K562 (cell line): ENCODE data around the gene COL13A1. TPM values are rescaled to one million over a fixed set of nuclear protein-coding genes. Genes with fewer than 3 reads are reported as not detected.

Source experiments
- ATAC-seq: fragments of 200-7000 bp; cut with Tn5 transposase; 3 replicates; pipeline ENCODE4 v1.9.1; 2020; ENCODE audit warnings: moderate library complexity
- BruUV-seq: library from RNA; stranded (reverse); fragments of 400-500 nt; replicated peaks from 2 replicates; lab custom pipeline; 2021; lab: Mats Ljungman, UMichigan
- CTCF ChIA-PET: fragments of 300-600 bp; formaldehyde crosslinking; extraction: SDS; loops from one replicate; lab custom pipeline; 2021; ENCODE audit warnings: low intra/inter-chr PET ratio; lab: Yijun Ruan, JAX
- POLR2A ChIA-PET: fragments of 300-600, 350-650 bp; sonication (Branson Sonifier 250); formaldehyde crosslinking; extraction: SDS; loops from one replicate; lab custom pipeline; 2021; ENCODE audit warnings: antibody characterized with exemption, inconsistent platforms; lab: Yijun Ruan, JAX
- DNase-seq, 4 experiments: peaks; one replicate each; pipeline versions ENCODE4 v3.0.0 to v3.0.0-alpha.2; 2011 to 2018; ENCODE audit warnings: low spot score in 3 of 4, mixed read lengths in 3 of 4; ENCODE audit errors: extremely low read depth in 1 of 4
- FAIRE-seq: peaks from 2 replicates; lab custom pipeline; 2011; peaks lifted over from hg19 to GRCh38; lab: Jason Lieb, UNC
- H2AFZ ChIP-seq: 2 replicates; pipeline ENCODE4 v1.6.0; 2011; ENCODE audit warnings: low read depth, low read length, control low read depth, inconsistent platforms
- H3K27ac ChIP-seq: fragments of 200-600 bp; 3 replicates; pipeline ENCODE4 v1.8.0; 2011; ENCODE audit warnings: low read depth, mild to moderate bottlenecking, control low read depth, inconsistent platforms, low read length, moderate library complexity, mixed read lengths; ENCODE audit errors: extremely low read depth
- H3K27me3 ChIP-seq, 2 experiments: fragments of 300-600 bp in 1 of 2; 2 replicates in 1 of 2; 3 replicates in 1 of 2; pipeline versions ENCODE4 v1.6.0 to v1.8.0; 2011; ENCODE audit warnings: inconsistent platforms in 2 of 2, low read length in 2 of 2, mild to moderate bottlenecking in 1 of 2, mixed read lengths in 1 of 2, moderate library complexity in 1 of 2; ENCODE audit not compliant: control insufficient read depth in 2 of 2, insufficient read depth in 2 of 2
- H3K36me3 ChIP-seq: fragments of 300-600 bp; 3 replicates; pipeline ENCODE4 v1.8.0; 2011; ENCODE audit warnings: mild to moderate bottlenecking, low read length, inconsistent platforms; ENCODE audit not compliant: control insufficient read depth, insufficient read depth
- H3K4me1 ChIP-seq, 2 experiments: fragments of 200-600 bp in 1 of 2; replicated peaks in 1 of 2; 2 replicates in 1 of 2; 3 replicates in 1 of 2; pipeline versions ENCODE4 v1.5.1 to v1.8.0; 2011; ENCODE audit warnings: inconsistent platforms in 2 of 2, low read length in 2 of 2, mild to moderate bottlenecking in 1 of 2, mixed read lengths in 1 of 2, moderate library complexity in 1 of 2; ENCODE audit not compliant: control insufficient read depth in 2 of 2, insufficient read depth in 2 of 2
- H3K4me2 ChIP-seq: 2 replicates; pipeline ENCODE4 v1.6.1; 2011; ENCODE audit warnings: low read length, control low read depth, inconsistent platforms, mixed read lengths; ENCODE audit not compliant: insufficient read depth
- H3K4me3 ChIP-seq: fragments of 200-600 bp; sonication (generic), shearing (Covaris generic); 2 replicates; pipeline ENCODE4 v1.5.1; 2016; ENCODE audit warnings: control low read depth, inconsistent platforms
- H3K79me2 ChIP-seq: fragments of 200-600 bp; 3 replicates; pipeline ENCODE4 v1.8.0; 2011; ENCODE audit warnings: low read length, inconsistent platforms; ENCODE audit not compliant: control insufficient read depth, insufficient read depth
- H3K9ac ChIP-seq, 2 experiments: 2 replicates each; pipeline versions ENCODE4 v1.6.0 to v1.6.1; 2011; ENCODE audit warnings: low read depth in 2 of 2, low read length in 2 of 2, control low read depth in 1 of 2, inconsistent platforms in 1 of 2, mild to moderate bottlenecking in 1 of 2, mixed read lengths in 1 of 2; ENCODE audit not compliant: insufficient read depth in 1 of 2
- H3K9me1 ChIP-seq: one replicate; pipeline ENCODE4 v1.6.0; 2011; ENCODE audit warnings: inconsistent platforms, mild to moderate bottlenecking, low read length, moderate library complexity; ENCODE audit not compliant: control insufficient read depth, insufficient read depth
- H3K9me3 ChIP-seq: replicated peaks from 2 replicates; pipeline ENCODE4 v1.5.1; 2011; ENCODE audit warnings: low read depth, low read length, inconsistent platforms; ENCODE audit not compliant: control insufficient read depth, insufficient read depth
- H4K20me1 ChIP-seq: replicated peaks from 2 replicates; pipeline ENCODE4 v1.6.1; 2011; ENCODE audit warnings: low read length, inconsistent platforms, mixed read lengths; ENCODE audit not compliant: control insufficient read depth, insufficient read depth
- BHLHE40 ChIP-seq: IDR thresholded peaks from 2 replicates; pipeline ENCODE4 v1.6.1; 2011; ENCODE audit warnings: low read length, improper control_type of control experiment
- CBX8 ChIP-seq: fragments of 200-600 bp; sonication (generic); IDR thresholded peaks from 2 replicates; pipeline ENCODE4 v1.6.1; 2012; ENCODE audit warnings: borderline replicate concordance, mixed run types, low read depth, mild to moderate bottlenecking, moderate library complexity, mixed read lengths, low read length, control low read depth, inconsistent platforms; ENCODE audit not compliant: poor library complexity, severe bottlenecking; ENCODE audit errors: extremely low read depth
- EGR1 ChIP-seq: fragments of 450-650 bp; conservative IDR thresholded peaks from 2 replicates; pipeline ENCODE4 v1.6.1; 2017; ENCODE audit warnings: mild to moderate bottlenecking
- MAFG ChIP-seq: fragments of 450-650 bp; conservative IDR thresholded peaks from 2 replicates; pipeline ENCODE4 v1.6.1; 2016; ENCODE audit warnings: missing genetic modification characterization, missing compliant biosample characterization
- NFE2 ChIP-seq: IDR thresholded peaks from 2 replicates; pipeline ENCODE4 v1.6.1; 2014; ENCODE audit warnings: antibody characterized with exemption, low read depth
- RBM25 ChIP-seq: fragments of 200-400 bp; formaldehyde crosslinking; IDR thresholded peaks from 2 replicates; pipeline ENCODE4 v1.6.1; 2018; ENCODE audit warnings: low read length, low read depth, moderate library complexity; ENCODE audit not compliant: severe bottlenecking
- SMARCA5 ChIP-seq: fragments of 450-650 bp; IDR thresholded peaks from 2 replicates; pipeline ENCODE4 v1.6.1; 2016
- SRSF7 ChIP-seq: fragments of 200-400 bp; formaldehyde crosslinking; optimal IDR thresholded peaks from 2 replicates; pipeline ENCODE3; 2017; ENCODE audit warnings: mild to moderate bottlenecking, low read depth, low read length
- ZKSCAN8 ChIP-seq: fragments of 200-800 bp; sonication (Bioruptor generic); IDR thresholded peaks from 2 replicates; pipeline ENCODE4 v1.6.1; 2016; ENCODE audit warnings: missing genetic modification characterization, missing compliant biosample characterization
- ZNF239 ChIP-seq: fragments of 250-450 bp; sonication (Bioruptor Pico); IDR thresholded peaks from 2 replicates; pipeline ENCODE4 v1.4.0; 2020; ENCODE audit warnings: mild to moderate bottlenecking
- ZNF316 ChIP-seq: fragments of 450-650 bp; IDR thresholded peaks from 2 replicates; pipeline ENCODE4 v1.6.1; 2016
- WGBS: fragments of 100-300 bp; shearing (Covaris generic); methylation state at CpG from one replicate; pipeline ENCODE4 v1.1.6; 2016; ENCODE audit warnings: low coverage, mixed read lengths; ENCODE audit not compliant: insufficient coverage; ENCODE audit errors: missing lambda C conversion rate; 5-methylcytosine and 5-hydroxymethylcytosine counted together
- in situ Hi-C: fragments of 300-500 bp; cut with MboI; formaldehyde crosslinking; loops from 4 replicates; pipeline ENCODE4 v1.15.0; 2018; ENCODE audit warnings: inconsistent platforms, mixed read lengths
- intact Hi-C: fragments of 100-400 bp; cut with micrococcal nuclease; formaldehyde crosslinking; loops from 2 replicates; pipeline ENCODE4 v1.14.2; 2022
- polyA plus RNA-seq, 8 experiments: library from polyadenylated mRNA; depleted of rRNA in 4 of 8; stranded (reverse) in 5 of 8; unstranded in 3 of 8; fragments of >200 nt; fragmentation: Nextera tagmentation in 2 of 8; fragmentation: Illumina TruSeq in 1 of 8; extraction: Ambion mirVana in 2 of 8; extraction: Trizol in 1 of 8; gene quantifications; 2 replicates each; pipeline versions ENCODE4 v1.2.1 to v1.2.3, GENCODE V29; 2011 to 2014; ENCODE audit warnings: inconsistent platforms in 1 of 8, missing spikeins in 1 of 8
- total RNA-seq, 7 experiments: library from RNA; depleted of rRNA in 6 of 7; stranded (reverse); fragments of >200 nt in 6 of 7; fragmentation: Illumina TruSeq in 2 of 7; extraction: Trizol in 2 of 7; gene quantifications; 2 replicates each; pipeline versions ENCODE4 v1.2.1 to v1.2.3, GENCODE V29; 2011 to 2021; ENCODE audit warnings: low replicate concordance in 1 of 7

Gene COL13A1
- total and polyA plus RNA-seq, 9 of the 15 experiments (the other 6 are each of a cell fraction or from before 2014, with no cell fraction given): not detected

- WGBS: 0% methylated on average over 1 of the region's 1 CpG
- no peak for FAIRE-seq
- no peaks in the 10 kb centered on the region for H3K9me1 ChIP-seq
- H3K27me3 ChIP-seq: peaks cover 3 to 53% of the 10 kb centered on the region in 2 experiments; a peak in 2 of 5 replicates
- H3K4me1 ChIP-seq: no peaks in the 10 kb centered on the region
- H3K36me3 ChIP-seq: no peaks in the 10 kb centered on the region
- H2AFZ ChIP-seq: no peak overlapping the region
- no peak overlapping the region for H3K27ac ChIP-seq
- H3K9ac ChIP-seq: no peak overlapping the region
- H3K4me2 ChIP-seq: no peak overlapping the region
- no peaks in the 10 kb centered on the region for H3K9me3 ChIP-seq
- peaks cover 20% of the 10 kb centered on the region for H4K20me1 ChIP-seq
- H3K79me2 ChIP-seq: no peaks in the 10 kb centered on the region
- no TSS peak for BruUV-seq
- in situ Hi-C loops: no loop called here
- intact Hi-C loops: loop anchor here (10.0 kb wide), 2 partner anchors 224 to 394 kb away; no protein-coding TSS in a partner anchor
- DNase-seq: no peak
- POLR2A ChIA-PET: no interaction called here
- TF ChIP-seq BHLHE40 (no peak), EGR1 (no peak), ZNF239 (CRISPR knock-in tag) (peak; percentile 93), SRSF7 (no peak), RBM25 (peak; percentile 60)
- TF ChIP-seq, all 486 proteins: peak for 2
- no peak for ATAC-seq
- CTCF ChIA-PET: no interaction called here
- no peak overlapping the region for H3K4me3 ChIP-seq
Measured at GRCh38 chr10:69919250-69919649, 117.5 kb downstream of the COL13A1 start.

DNA sequence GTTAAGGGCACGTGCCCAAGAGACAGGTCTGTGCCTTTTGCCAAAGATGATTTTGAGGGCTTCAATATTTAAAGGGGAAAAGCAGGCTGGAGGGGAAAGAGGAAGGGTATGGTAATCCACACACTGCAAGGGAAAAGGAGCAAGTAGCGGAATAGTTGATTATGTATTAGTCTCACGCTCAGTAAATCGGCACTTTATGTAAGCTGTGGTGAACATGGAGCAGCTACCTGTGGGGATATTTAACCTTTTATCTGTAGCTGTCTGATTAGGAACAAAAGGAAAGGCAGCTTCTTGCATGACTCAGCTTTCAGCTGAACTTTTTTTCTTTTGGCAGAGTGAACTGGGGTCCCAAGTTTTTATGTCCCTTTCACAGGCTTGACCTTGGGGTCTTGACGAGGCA is 123.4 kb downstream of the COL13A1 start:
- Histone ChIP-seq H2AFZ (no peak overlapping the region), H3K27ac (no peak overlapping the region), H3K4me1 (no peaks in the 10 kb centered on the region), H3K9me1 (no peaks in the 10 kb centered on the region), H3K9ac (no peak overlapping the region), H4K20me1 (peaks cover 7% of the 10 kb centered on the region; the same call in 1 of the 2 replicates), H3K9me3 (no peaks in the 10 kb centered on the region), H3K4me3 (no peak overlapping the region), H3K4me2 (no peak overlapping the region), H3K36me3 (no peaks in the 10 kb centered on the region), H3K79me2 (no peaks in the 10 kb centered on the region), H3K27me3 (peaks cover 3 to 72% of the 10 kb centered on the region in 2 experiments; a peak in 3 of 5 replicates)
- ChIA-PET CTCF (no interaction called here), POLR2A (interaction anchor here (0.7 to 1.4 kb wide), 3 partner anchors 10 to 770 kb away, joined by 3 to 4 read pairs (median 4); no protein-coding TSS in a partner anchor)
- in situ Hi-C loops: no loop called here
- TF ChIP-seq CBX8: no peak
- 0 out of 2 replicates have a peak, but pooled peaks have one; percentile 38 for TF ChIP-seq MAFG (tag)
- TF ChIP-seq SMARCA5: no peak
- no peak for TF ChIP-seq ZKSCAN8 (CRISPR knock-in tag)
- peak; percentile 20; the same call in 1 of the 2 replicates for TF ChIP-seq ZNF316
- TF ChIP-seq NFE2: peak; percentile 17; the same call in 1 of the 2 replicates
- WGBS: 0% methylated on average over 5 of the region's 5 CpGs
- ATAC-seq: no peak
- FAIRE-seq: no peak
- intact Hi-C loops: no loop called here
- no TSS peak for BruUV-seq
- no peak for DNase-seq
